Measurements from ENCODE around the gene MT1M. TPM values are rescaled to one million over a fixed set of nuclear protein-coding genes. Genes with fewer than 3 reads are reported as not detected.

MT1M gene
- total and polyA plus RNA-seq, 10 of the 15 experiments (the other 5 are each of a cell fraction or from before 2014, with no cell fraction given), result not detected

GRCh38 chr16:56610017-56610608, 22.3 kb upstream of the MT1M start:
- SMC1A ChIA-PET (ENCODE audit: uncharacterized antibody, unreplicated experiment), result interaction anchor here (0.7 to 4.6 kb wide), 9 partner anchors 9 to 729 kb away, joined by 3 to 27 read pairs (median 6); no protein-coding TSS in a partner anchor
- no peak for FAIRE-seq
- peak overlapping the region; percentile 50 for H3K27ac ChIP-seq (ENCODE audit: control insufficient read depth, insufficient read depth)
- POLR2A ChIA-PET, result interaction anchor here (0.6 to 1.7 kb wide), 3 partner anchors 15 to 359 kb away, joined by 3 to 4 read pairs (median 3); partner anchors contain the start of genes MT1E and MT1X
- H3K9me3 ChIP-seq (replicated peaks; ENCODE audit: control insufficient read depth, insufficient read depth, low read length), result no peaks in the 10 kb centered on the region
- in situ Hi-C loops (cut with MboI), result no loop called here
- peak; percentile 55 for DNase-seq (ENCODE audit: low read depth, low spot score)
- peak overlapping the region; percentile 60 for H2AFZ ChIP-seq (ENCODE audit: control insufficient read depth, low read depth, low read length)
- intact Hi-C loops (cut with micrococcal nuclease; ENCODE audit: unreplicated experiment), result no loop called here
- peaks cover 29% of the 10 kb centered on the region for H3K4me1 ChIP-seq (ENCODE audit: control insufficient read depth, insufficient read depth, low read length)
- H3K4me3 ChIP-seq, result peak overlapping the region; percentile 70
- BruUV-seq (replicated peaks), result no TSS peak
- RAD21 ChIA-PET (ENCODE audit: unreplicated experiment), result interaction anchor here (1.3 to 4.6 kb wide), 5 partner anchors 14 to 91 kb away, joined by 3 to 23 read pairs (median 5); no protein-coding TSS in a partner anchor
- CTCF ChIA-PET, result interaction anchor here (1.0 to 10.0 kb wide), 8 partner anchors 9 to 92 kb away, joined by 3 to 77 read pairs (median 6); no protein-coding TSS in a partner anchor
- peak; percentile 49 for ATAC-seq
- no peaks in the 10 kb centered on the region for H3K79me2 ChIP-seq (ENCODE audit: control insufficient read depth, insufficient read depth, low read length)
- peak overlapping the region; percentile 82 for H3K4me2 ChIP-seq (ENCODE audit: control insufficient read depth, insufficient read depth)
- H3K36me3 ChIP-seq (ENCODE audit: control insufficient read depth in 2 of 2, insufficient read depth in 2 of 2, low read length in 1 of 2), result no peaks in the 10 kb centered on the region
- 8% methylated on average over 10 of the region's 10 CpGs for WGBS (ENCODE audit: insufficient coverage, insufficient replicate concordance, low lambda C conversion rate, missing lambda C conversion rate)
- H4K20me1 ChIP-seq (ENCODE audit: control insufficient read depth, insufficient read depth), result no peaks in the 10 kb centered on the region
- peak overlapping the region; percentile 38; the same call in 1 of the 2 replicates for H3K9ac ChIP-seq (ENCODE audit: control insufficient read depth, insufficient read depth, low read length)
- no peaks in the 10 kb centered on the region for H3K27me3 ChIP-seq (replicated peaks in 1 of 2; ENCODE audit: control insufficient read depth in 2 of 2, insufficient read depth in 2 of 2, low read length in 1 of 2)
- TF ChIP-seq CREB1 (IDR thresholded peaks at IDR 0.05; ENCODE audit: low read depth) (peak; percentile 75), NFYB (IDR thresholded peaks at IDR 0.05; ENCODE audit: insufficient read depth, low read depth, low read length) (no peak), E2F8 (IDR thresholded peaks at IDR 0.05; ENCODE audit: low read depth, partially characterized antibody) (peak; percentile 10), FOS (IDR thresholded peaks at IDR 0.05; ENCODE audit: borderline replicate concordance, extremely low read depth, insufficient read length) (no peak), MAX (IDR thresholded peaks at IDR 0.05; ENCODE audit: low read depth, low read length) (peak; percentile 30; the same call in 1 of the 2 replicates), NR2C1 (IDR thresholded peaks at IDR 0.05) (no peak), EGR1 (IDR thresholded peaks at IDR 0.05; ENCODE audit: borderline replicate concordance in 1 of 2, low read depth in 2 of 2, low read length in 2 of 2) (peak in 1 of 2 experiments; percentile 75; a peak in 1 of 3 replicates), EP300 (IDR thresholded peaks at IDR 0.05; ENCODE audit: borderline replicate concordance in 1 of 2, control insufficient read depth in 1 of 2, low read depth in 2 of 2, low read length in 2 of 2) (peak in 1 of 2 experiments; percentile 46; a peak in 1 of 4 replicates), NR2C2 (IDR thresholded peaks at IDR 0.05; ENCODE audit: borderline replicate concordance, control insufficient read depth, insufficient read length, low read depth) (no peak), ZNF687 (IDR thresholded peaks at IDR 0.05) (peak; percentile 56), BCL3 (IDR thresholded peaks at IDR 0.05; ENCODE audit: borderline replicate concordance, insufficient read depth, low read depth, low read length, poor library complexity, severe bottlenecking) (no peak)
